ENCODE measurements around the gene LMBR1L. TPM values are rescaled to one million over a fixed set of nuclear protein-coding genes. Genes with fewer than 3 reads are reported as not detected.

The LMBR1L gene
- total and polyA plus RNA-seq, 5 donors from 2014 or later, result 59.0 to 315 (median 65.2) TPM

DNA sequence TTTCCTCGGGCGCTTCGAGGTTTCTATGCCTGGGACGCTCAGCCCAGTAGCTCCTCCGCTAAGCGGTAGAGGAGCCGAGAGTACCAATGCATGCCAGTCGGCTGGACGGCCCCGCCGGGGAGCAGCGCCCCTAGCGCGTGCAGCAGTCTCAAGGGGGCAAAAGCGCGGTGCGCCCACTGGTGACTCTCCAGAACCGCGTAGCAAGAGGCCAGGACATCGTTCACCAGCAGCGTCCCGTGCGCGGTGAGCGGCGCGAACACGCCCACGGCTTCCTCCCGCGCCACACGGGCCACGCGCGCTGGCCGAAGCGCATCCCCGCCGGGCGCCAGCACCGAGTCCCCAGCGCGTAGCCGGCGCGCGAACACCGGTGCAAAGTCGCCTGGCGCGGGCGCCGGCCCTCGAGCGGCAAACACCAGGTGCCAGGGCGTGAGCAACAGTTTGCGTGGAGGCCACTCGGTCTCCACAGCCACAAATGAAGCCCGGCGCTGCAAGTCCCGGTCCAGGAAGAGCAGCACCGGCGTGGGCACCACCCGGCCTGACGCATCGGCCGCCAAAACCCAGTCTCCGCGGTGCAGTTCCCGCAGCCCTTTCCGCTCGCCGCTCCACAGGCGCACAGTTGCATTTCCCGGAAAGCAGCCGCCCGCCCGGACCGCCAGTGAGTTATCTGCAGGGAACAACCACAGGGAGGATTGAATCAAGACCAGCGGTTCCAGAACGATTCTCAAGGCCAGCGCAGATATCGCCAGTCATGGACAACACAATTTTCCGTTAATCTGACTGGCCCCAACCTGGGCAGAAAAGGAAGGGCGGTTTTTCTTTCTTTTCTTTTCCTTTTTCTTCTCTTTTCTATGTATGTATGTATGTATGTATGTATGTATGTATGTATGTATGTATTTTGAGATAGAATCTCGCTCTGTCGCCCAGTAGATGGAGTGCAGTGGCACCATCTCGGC lies 20.6 kb downstream of the LMBR1L start:
- DNase-seq (peak in 2 of 3 donors; percentile 33 to 48), ATAC-seq (ENCODE audit: low read depth in 2 of 2) (no peak)
- H3K9me3 Mint-ChIP-seq, result peaks cover 0 to under 1% (median 0%) of the 10 kb centered on the region in 7 donors
- Histone ChIP-seq H3K4me3 (ENCODE audit: low read depth, low read length) (peak overlapping the region; percentile 53), H3K9me3 (ENCODE audit: control insufficient read depth in 2 of 2, low read length in 2 of 2) (no peaks in the 10 kb centered on the region), H3K27me3 (ENCODE audit: control insufficient read depth, insufficient read depth, low read length) (peaks cover 32% of the 10 kb centered on the region), H3K27ac (ENCODE audit: insufficient read depth, low read length, poor library complexity, severe bottlenecking) (no peak overlapping the region), H3K4me1 (ENCODE audit: control insufficient read depth, insufficient read depth, low read length, poor library complexity, severe bottlenecking) (peaks cover 64% of the 10 kb centered on the region), H3K36me3 (ENCODE audit: control insufficient read depth, insufficient read depth, low read length) (no peaks in the 10 kb centered on the region)
- H3K4me1 Mint-ChIP-seq, result peaks cover 0 to 63% (median 38%) of the 10 kb centered on the region in 4 donors
- peaks cover 3% of the 10 kb centered on the region for H3K36me3 Mint-ChIP-seq
- H3K27ac Mint-ChIP-seq, result no peak overlapping the region
- peak overlapping the region; percentile 74 to 82 (median 78) for H3K4me3 Mint-ChIP-seq
- H3K27me3 Mint-ChIP-seq, result peaks cover 87% of the 10 kb centered on the region

DNA sequence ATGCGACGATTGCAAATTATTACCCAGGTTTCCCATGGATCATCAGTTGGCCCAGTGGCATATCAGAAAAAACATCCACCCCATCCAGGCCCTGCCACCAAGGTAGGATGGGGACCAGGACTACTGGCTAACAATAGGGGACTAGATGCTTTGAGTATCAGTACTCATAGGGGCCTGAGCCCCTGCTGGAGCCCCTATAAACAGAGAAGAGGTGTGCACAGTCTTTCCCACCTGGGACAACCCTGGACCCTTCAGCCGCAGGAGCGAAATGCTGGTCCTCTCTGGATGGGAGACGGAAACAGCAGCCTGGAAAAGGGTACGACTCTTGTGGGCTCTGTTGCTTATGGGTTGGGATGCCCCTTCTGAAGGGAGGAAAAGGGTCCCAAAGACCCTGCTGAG lies 21.7 kb downstream of the LMBR1L start:
- ATAC-seq (ENCODE audit: low read depth in 2 of 2) (no peak), DNase-seq (no peak)
- no peak overlapping the region for H3K27ac ChIP-seq (ENCODE audit: insufficient read depth, low read length, poor library complexity, severe bottlenecking)
- H3K4me3 ChIP-seq (ENCODE audit: low read depth, low read length), result no peak overlapping the region
- peaks cover 0 to 2% of the 10 kb centered on the region in 2 experiments for H3K9me3 ChIP-seq (ENCODE audit: control insufficient read depth in 2 of 2, low read length in 2 of 2)
- no peak overlapping the region for H3K27ac Mint-ChIP-seq
- peaks cover 0 to 53% (median 34%) of the 10 kb centered on the region in 4 donors for H3K4me1 Mint-ChIP-seq
- H3K27me3 ChIP-seq (ENCODE audit: control insufficient read depth, insufficient read depth, low read length), result peaks cover 28% of the 10 kb centered on the region
- H3K9me3 Mint-ChIP-seq, result no peaks in the 10 kb centered on the region
- H3K36me3 ChIP-seq (ENCODE audit: control insufficient read depth, insufficient read depth, low read length), result no peaks in the 10 kb centered on the region
- peaks cover 90% of the 10 kb centered on the region for H3K27me3 Mint-ChIP-seq
- H3K36me3 Mint-ChIP-seq, result no peaks in the 10 kb centered on the region
- peak overlapping the region in 2 of 4 donors; percentile 52 to 72 for H3K4me3 Mint-ChIP-seq
- H3K4me1 ChIP-seq (ENCODE audit: control insufficient read depth, insufficient read depth, low read length, poor library complexity, severe bottlenecking), result peaks cover 54% of the 10 kb centered on the region

DNA sequence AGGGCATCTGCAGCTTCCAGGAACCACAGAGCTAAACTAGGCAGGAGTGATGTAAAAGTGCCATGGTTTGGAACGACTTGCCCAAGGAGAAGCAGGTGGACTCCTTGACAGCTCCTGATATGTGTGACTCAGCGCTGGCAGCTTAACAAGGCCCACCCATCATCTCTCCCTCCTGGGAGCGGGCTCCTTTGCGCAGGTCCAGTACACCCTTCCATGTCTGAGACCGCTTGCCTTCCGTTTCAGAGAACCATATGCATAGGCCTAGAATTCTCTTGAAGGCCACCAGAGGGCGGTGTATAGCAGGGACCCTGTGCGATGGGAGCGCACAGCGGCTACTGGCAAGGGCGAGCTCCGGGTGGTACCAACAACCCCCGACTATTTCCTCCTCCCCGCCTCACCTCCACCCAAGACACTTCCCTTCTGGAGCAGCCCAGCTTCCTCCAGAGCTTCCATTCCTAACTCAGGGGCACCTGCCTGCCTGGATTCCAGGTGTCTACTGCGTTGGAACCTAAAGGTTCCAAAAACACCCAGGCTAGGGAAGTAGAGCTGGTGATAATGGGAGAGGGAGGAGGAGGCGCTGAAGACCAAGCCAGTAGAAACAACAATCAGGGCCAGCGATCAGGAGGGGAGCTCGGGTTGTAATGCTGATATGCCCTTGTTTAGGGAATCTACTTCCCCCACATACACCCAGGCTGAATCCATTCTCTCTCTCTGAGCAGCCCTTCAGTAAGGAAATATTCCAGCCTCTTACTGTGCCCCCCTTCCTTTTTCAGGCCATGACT lies 22.3 kb downstream of the LMBR1L start:
- ATAC-seq (ENCODE audit: low read depth in 2 of 2), result peak; percentile 88 to 89
- peaks cover 49% of the 10 kb centered on the region for H3K4me1 ChIP-seq (ENCODE audit: control insufficient read depth, insufficient read depth, low read length, poor library complexity, severe bottlenecking)
- no peak overlapping the region for H3K27ac ChIP-seq (ENCODE audit: insufficient read depth, low read length, poor library complexity, severe bottlenecking)
- Mint-ChIP-seq H3K4me1 (peaks cover 0 to 47% (median 29%) of the 10 kb centered on the region in 4 donors), H3K27ac (no peak overlapping the region), H3K27me3 (peaks cover 86% of the 10 kb centered on the region), H3K9me3 (no peaks in the 10 kb centered on the region), H3K36me3 (no peaks in the 10 kb centered on the region), H3K4me3 (peak overlapping the region; percentile 17 to 72 (median 56))
- peak; percentile 57 to 83 (median 77) for DNase-seq
- H3K4me3 ChIP-seq (ENCODE audit: low read depth, low read length), result no peak overlapping the region
- H3K27me3 ChIP-seq (ENCODE audit: control insufficient read depth, insufficient read depth, low read length), result peaks cover 26% of the 10 kb centered on the region
- H3K9me3 ChIP-seq (ENCODE audit: control insufficient read depth in 2 of 2, low read length in 2 of 2), result peaks cover 0 to 2% of the 10 kb centered on the region in 2 experiments
- H3K36me3 ChIP-seq (ENCODE audit: control insufficient read depth, insufficient read depth, low read length), result no peaks in the 10 kb centered on the region

DNA sequence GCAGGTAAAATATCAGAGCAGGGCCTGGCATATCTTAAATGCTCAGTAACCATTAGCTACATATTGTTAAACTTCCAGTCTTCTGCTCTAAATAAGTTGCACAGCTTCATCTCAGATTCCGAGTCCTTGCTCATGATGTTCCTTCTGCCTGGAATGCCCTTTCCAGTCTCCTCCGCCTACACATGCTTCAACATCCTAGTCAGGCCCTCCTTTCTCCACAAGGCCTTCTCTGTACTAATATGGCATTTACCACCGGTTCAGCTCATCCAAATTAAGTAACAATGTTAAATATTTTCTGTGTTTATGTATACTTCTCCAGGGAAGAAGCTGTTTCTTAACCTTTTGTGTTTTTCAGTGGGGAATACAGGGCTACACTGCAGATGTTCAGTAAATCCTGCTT lies 24.5 kb downstream of the LMBR1L start:
- Mint-ChIP-seq H3K27me3 (peaks cover 69% of the 10 kb centered on the region), H3K4me3 (no peak overlapping the region)

DNA sequence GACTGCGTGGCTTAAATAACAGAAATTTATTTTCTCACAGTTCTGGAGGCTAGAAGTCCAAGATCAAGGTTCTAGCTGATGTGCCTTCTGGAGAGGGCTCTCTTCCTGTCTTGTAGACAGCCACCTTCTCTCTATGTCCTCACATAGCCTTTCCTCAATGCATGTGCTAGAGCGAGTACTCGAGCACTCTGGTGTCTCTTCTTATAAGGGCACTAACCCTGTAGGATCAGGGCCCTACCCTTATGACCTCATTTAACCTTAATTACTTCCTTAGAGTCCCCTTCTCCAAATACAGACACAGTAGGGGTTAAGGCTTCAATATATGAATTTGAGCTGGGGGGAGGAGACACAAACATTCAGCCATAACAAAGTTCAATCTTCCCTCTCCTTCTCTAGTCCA lies 26.2 kb downstream of the LMBR1L start:
- Histone ChIP-seq H3K4me1 (ENCODE audit: control insufficient read depth, insufficient read depth, low read length, poor library complexity, severe bottlenecking) (peaks cover 17% of the 10 kb centered on the region), H3K9me3 (ENCODE audit: control insufficient read depth in 2 of 2, low read length in 2 of 2) (peaks cover 0 to 2% of the 10 kb centered on the region in 2 experiments), H3K27ac (ENCODE audit: insufficient read depth, low read length, poor library complexity, severe bottlenecking) (no peak overlapping the region), H3K27me3 (ENCODE audit: control insufficient read depth, insufficient read depth, low read length) (peaks cover 9% of the 10 kb centered on the region), H3K4me3 (ENCODE audit: low read depth, low read length) (no peak overlapping the region), H3K36me3 (ENCODE audit: control insufficient read depth, insufficient read depth, low read length) (no peaks in the 10 kb centered on the region)
- H3K27me3 Mint-ChIP-seq, result peaks cover 56% of the 10 kb centered on the region
- DNase-seq (no peak), ATAC-seq (ENCODE audit: low read depth in 2 of 2) (no peak)
- H3K36me3 Mint-ChIP-seq, result no peaks in the 10 kb centered on the region
- no peak overlapping the region for H3K4me3 Mint-ChIP-seq
- H3K9me3 Mint-ChIP-seq, result no peaks in the 10 kb centered on the region
- H3K4me1 Mint-ChIP-seq, result peaks cover 0 to 21% (median 15%) of the 10 kb centered on the region in 4 donors
- H3K27ac Mint-ChIP-seq, result no peak overlapping the region

More for the DNA sequence above, 24.5 kb downstream of the LMBR1L start:
- Histone ChIP-seq H3K4me3 (ENCODE audit: low read depth, low read length) (no peak overlapping the region), H3K9me3 (ENCODE audit: control insufficient read depth in 2 of 2, low read length in 2 of 2) (peaks cover 0 to 2% of the 10 kb centered on the region in 2 experiments), H3K4me1 (ENCODE audit: control insufficient read depth, insufficient read depth, low read length, poor library complexity, severe bottlenecking) (peaks cover 33% of the 10 kb centered on the region), H3K27me3 (ENCODE audit: control insufficient read depth, insufficient read depth, low read length) (peaks cover 13% of the 10 kb centered on the region), H3K27ac (ENCODE audit: insufficient read depth, low read length, poor library complexity, severe bottlenecking) (no peak overlapping the region), H3K36me3 (ENCODE audit: control insufficient read depth, insufficient read depth, low read length) (no peaks in the 10 kb centered on the region)
- no peaks in the 10 kb centered on the region for H3K36me3 Mint-ChIP-seq
- ATAC-seq (ENCODE audit: low read depth in 2 of 2) (no peak), DNase-seq (no peak)
- H3K27ac Mint-ChIP-seq, result no peak overlapping the region
- H3K9me3 Mint-ChIP-seq, result no peaks in the 10 kb centered on the region
- peaks cover 0 to 33% (median 23%) of the 10 kb centered on the region in 4 donors for H3K4me1 Mint-ChIP-seq

DNA sequence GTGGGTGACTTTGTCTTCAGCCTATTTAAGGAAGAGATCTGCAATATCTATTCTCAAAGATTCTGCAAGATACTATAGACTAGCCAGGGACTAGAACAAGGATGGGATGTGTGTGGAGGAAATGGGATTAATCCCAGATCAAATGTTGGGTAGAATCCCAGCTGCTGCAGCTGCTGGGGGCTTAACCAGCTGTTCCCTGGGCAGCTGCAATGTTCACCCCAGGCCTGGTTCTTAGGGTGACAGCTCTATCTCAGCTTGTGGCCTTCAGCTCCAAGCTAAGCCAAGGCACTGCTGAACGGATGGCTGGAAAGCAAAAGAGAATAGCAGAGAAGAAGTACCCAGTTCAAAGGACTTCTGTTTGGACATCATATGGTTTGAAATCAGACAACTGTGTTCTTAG lies 30.9 kb downstream of the LMBR1L start:
- no peaks in the 10 kb centered on the region for H3K27me3 ChIP-seq (ENCODE audit: control insufficient read depth, insufficient read depth, low read length)
- H3K9me3 ChIP-seq (ENCODE audit: control insufficient read depth in 2 of 2, low read length in 2 of 2), result peaks cover 0 to 2% of the 10 kb centered on the region in 2 experiments
- H3K4me3 Mint-ChIP-seq, result no peak overlapping the region
- no peak for DNase-seq
- no peak overlapping the region for H3K27ac ChIP-seq (ENCODE audit: insufficient read depth, low read length, poor library complexity, severe bottlenecking)
- H3K27ac Mint-ChIP-seq, result no peak overlapping the region
- no peaks in the 10 kb centered on the region for H3K36me3 Mint-ChIP-seq
- H3K27me3 Mint-ChIP-seq, result peaks cover 22% of the 10 kb centered on the region
- no peak for ATAC-seq (ENCODE audit: low read depth in 2 of 2)
- no peak overlapping the region for H3K4me3 ChIP-seq (ENCODE audit: low read depth, low read length)
- H3K4me1 Mint-ChIP-seq, result no peaks in the 10 kb centered on the region
- no peaks in the 10 kb centered on the region for H3K36me3 ChIP-seq (ENCODE audit: control insufficient read depth, insufficient read depth, low read length)
- no peaks in the 10 kb centered on the region for H3K9me3 Mint-ChIP-seq
- no peaks in the 10 kb centered on the region for H3K4me1 ChIP-seq (ENCODE audit: control insufficient read depth, insufficient read depth, low read length, poor library complexity, severe bottlenecking)

DNA sequence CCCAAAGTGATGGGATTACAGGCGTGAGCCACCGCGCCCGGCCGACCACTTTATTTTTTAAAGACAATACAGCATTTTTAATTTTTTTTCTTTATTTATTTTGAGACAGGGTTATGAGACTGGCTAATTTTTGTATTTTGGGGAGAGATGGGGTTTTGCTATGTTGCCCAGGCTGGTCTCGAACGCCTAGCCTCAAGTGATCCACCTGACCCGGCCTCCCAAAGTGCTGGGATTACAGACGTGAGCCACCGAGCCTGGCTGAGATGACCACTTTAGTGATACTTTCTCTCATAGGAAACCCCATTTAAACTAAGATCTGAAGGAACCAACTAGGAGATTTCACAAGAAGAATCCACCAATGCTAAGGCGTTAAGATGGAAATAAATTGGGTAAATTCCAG lies 39.7 kb downstream of the LMBR1L start:
- Histone ChIP-seq H3K36me3 (ENCODE audit: control insufficient read depth, insufficient read depth, low read length) (peaks cover 4% of the 10 kb centered on the region), H3K27ac (ENCODE audit: insufficient read depth, low read length, poor library complexity, severe bottlenecking) (no peak overlapping the region), H3K4me1 (ENCODE audit: control insufficient read depth, insufficient read depth, low read length, poor library complexity, severe bottlenecking) (peaks cover 12% of the 10 kb centered on the region), H3K4me3 (ENCODE audit: low read depth, low read length) (no peak overlapping the region), H3K9me3 (ENCODE audit: control insufficient read depth in 2 of 2, low read length in 2 of 2) (no peaks in the 10 kb centered on the region), H3K27me3 (ENCODE audit: control insufficient read depth, insufficient read depth, low read length) (no peaks in the 10 kb centered on the region)
- H3K36me3 Mint-ChIP-seq, result no peaks in the 10 kb centered on the region
- DNase-seq (no peak), ATAC-seq (ENCODE audit: low read depth in 2 of 2) (no peak)
- peak overlapping the region in 1 of 3 donors; percentile 33 for H3K27ac Mint-ChIP-seq
- no peaks in the 10 kb centered on the region for H3K9me3 Mint-ChIP-seq
- H3K4me3 Mint-ChIP-seq, result peak overlapping the region in 1 of 4 donors; percentile 48
- peaks cover 4 to 24% (median 10%) of the 10 kb centered on the region in 4 donors for H3K4me1 Mint-ChIP-seq
- H3K27me3 Mint-ChIP-seq, result no peaks in the 10 kb centered on the region
